ENCODE data around the gene CLEC4E. TPM values are rescaled to one million over a fixed set of nuclear protein-coding genes. Genes with fewer than 3 reads are reported as not detected.
"Not testable (repeated sequence)": the region's sequence is repeated elsewhere in the genome, so short reads cannot be mapped to it uniquely, and the experiment has no call there.

Gene CLEC4E
- total and polyA plus RNA-seq, 8 donors, result 1.2 to 5.1 (median 1.7) TPM; not detected in 3

- DNase-seq, result no peak
- no peak overlapping the region for H3K4me3 ChIP-seq
- H3K9me3 ChIP-seq, result no peaks in the 10 kb centered on the region
- intact Hi-C loops (cut with DNase I; ENCODE audit: low total_unique reads), result no loop called here
- TF ChIP-seq POLR2A (IDR thresholded peaks at IDR 0.05), result no peak
- TF ChIP-seq EP300 (IDR thresholded peaks at IDR 0.05), result no peak
- TF ChIP-seq CTCF (IDR thresholded peaks at IDR 0.05), result no peak
- no peak for TF ChIP-seq POLR2AphosphoS5 (IDR thresholded peaks at IDR 0.05)
- no peaks in the 10 kb centered on the region for H3K27me3 ChIP-seq
- H3K36me3 ChIP-seq, result no peaks in the 10 kb centered on the region
- H3K4me1 ChIP-seq, result no peaks in the 10 kb centered on the region
- H3K27ac ChIP-seq, result no peak overlapping the region
- 39 to 49% (median 44%) methylated on average over 4 of the region's 4 CpGs for WGBS, 5 donors
These were observed 41.1 kb downstream of the CLEC4E start for GRCh38 chr12:8499616-8500015.

- H3K27me3 ChIP-seq; H3K9me3 ChIP-seq; DNase-seq; H3K4me3 ChIP-seq; H3K36me3 ChIP-seq; H3K27ac ChIP-seq; intact Hi-C loops (cut with DNase I; ENCODE audit: low total_unique reads); H3K4me1 ChIP-seq: not testable (repeated sequence)
- WGBS, 5 donors, result 47 to 67% (median 53%) methylated on average over 1 to 7 of the region's 7 CpGs
These were observed 44.6 kb downstream of the CLEC4E start for GRCh38 chr12:8496074-8496473.

DNA sequence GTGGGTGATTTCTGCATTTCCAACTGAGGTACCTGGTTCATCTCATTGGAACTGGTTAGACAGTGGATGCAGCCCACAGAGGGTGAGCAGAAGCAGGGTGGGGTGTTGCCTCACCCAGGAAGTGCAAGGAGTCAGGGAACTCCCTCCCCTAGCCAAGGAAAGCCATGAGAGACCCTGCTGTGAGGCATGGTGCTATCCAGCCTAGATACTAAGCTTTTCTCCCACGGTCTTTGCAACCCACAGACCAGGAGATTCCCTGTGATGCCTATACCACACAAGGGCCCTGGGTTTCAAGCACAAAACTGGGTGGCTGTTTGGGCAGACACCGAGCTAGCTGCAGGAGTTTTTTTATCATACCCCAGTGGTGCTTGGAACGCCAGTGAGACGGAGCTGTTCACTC, 45.0 kb downstream of the CLEC4E start:
- H3K4me1 ChIP-seq; H3K27ac ChIP-seq; H3K27me3 ChIP-seq; intact Hi-C loops (cut with DNase I; ENCODE audit: low total_unique reads); DNase-seq; H3K9me3 ChIP-seq; H3K36me3 ChIP-seq; H3K4me3 ChIP-seq: not testable (repeated sequence)
- WGBS, 5 donors, result 68 to 89% (median 83%) methylated on average over 3 to 4 of the region's 4 CpGs

DNA sequence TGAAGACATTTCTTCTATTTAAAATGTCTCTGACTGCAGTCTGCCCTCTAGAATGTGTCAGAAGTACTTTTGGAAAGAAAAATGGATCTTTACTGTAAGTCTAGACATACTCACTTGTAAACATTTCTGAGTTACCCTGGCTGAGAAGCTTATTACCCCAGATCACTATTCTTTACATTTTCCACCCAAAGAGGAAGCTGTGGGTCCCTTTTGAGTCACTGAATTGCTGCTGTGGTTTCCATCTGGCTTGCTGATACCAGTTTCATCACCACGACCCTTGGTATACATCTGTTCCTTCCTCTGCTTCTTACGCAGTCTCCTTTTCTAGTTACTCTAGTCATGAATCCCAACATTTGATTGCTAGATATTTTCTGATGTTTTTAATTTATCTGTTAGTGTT, 47.6 kb downstream of the CLEC4E start:
- H3K9me3 ChIP-seq, result no peaks in the 10 kb centered on the region
- H3K27ac ChIP-seq, result peak overlapping the region in 1 of 5 donors; percentile 64
- intact Hi-C loops (cut with DNase I; ENCODE audit: low total_unique reads), result no loop called here
- no peaks in the 10 kb centered on the region for H3K27me3 ChIP-seq
- no peaks in the 10 kb centered on the region for H3K36me3 ChIP-seq
- WGBS, 5 donors, result 31 to 92% (median 37%) methylated on average over 1 to 2 of the region's 2 CpGs
- H3K4me1 ChIP-seq, result no peaks in the 10 kb centered on the region
- TF ChIP-seq POLR2AphosphoS5 (IDR thresholded peaks at IDR 0.05), result no peak
- no peak for TF ChIP-seq POLR2A (IDR thresholded peaks at IDR 0.05)
- TF ChIP-seq EP300 (IDR thresholded peaks at IDR 0.05), result no peak
- no peak for TF ChIP-seq CTCF (IDR thresholded peaks at IDR 0.05)
- peak in 1 of 2 donors; percentile 69 for DNase-seq
- no peak overlapping the region for H3K4me3 ChIP-seq

DNA sequence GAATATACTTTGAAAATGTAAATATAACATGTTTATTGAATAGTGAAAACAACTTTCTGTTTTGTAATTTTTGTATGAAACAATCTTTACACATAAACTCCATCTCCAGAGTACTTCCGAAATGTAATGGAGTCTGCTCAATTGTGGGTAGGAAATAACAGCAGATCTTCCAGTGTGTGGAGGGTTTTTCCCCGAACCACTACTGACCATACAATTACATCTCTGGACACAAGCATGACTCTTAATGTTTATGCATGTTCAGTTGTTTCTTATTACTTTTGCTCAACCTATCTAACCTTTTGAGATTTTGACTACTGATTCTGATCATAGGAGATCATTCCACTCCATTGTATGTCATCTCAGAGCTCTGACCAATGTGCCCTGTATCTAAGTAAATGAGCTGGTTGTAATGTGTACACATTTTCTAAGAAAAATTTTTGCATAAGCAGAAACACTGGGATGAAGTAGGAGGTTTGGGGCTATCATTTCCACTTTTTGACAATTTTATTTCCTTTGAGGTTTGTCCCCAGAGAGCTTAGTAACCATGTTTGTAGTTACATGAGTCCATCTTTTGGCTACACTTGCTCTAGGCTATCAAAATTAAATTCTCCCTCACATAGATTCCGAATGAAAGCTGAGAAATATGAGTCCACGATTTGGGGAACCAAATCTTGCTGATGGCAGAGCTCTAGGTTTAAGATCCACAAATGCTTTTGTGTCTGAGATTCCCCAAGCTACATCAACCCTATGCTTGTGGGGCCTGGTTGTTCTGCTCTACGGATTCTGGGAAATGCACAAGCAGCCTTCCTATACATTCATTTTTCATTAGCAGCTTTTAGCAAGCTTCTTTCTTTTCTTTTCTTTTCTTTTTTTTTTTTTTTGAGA, 48.8 kb downstream of the CLEC4E start:
- TF ChIP-seq POLR2AphosphoS5 (IDR thresholded peaks at IDR 0.05) (no peak), CTCF (IDR thresholded peaks at IDR 0.05) (no peak), EP300 (IDR thresholded peaks at IDR 0.05) (no peak), POLR2A (IDR thresholded peaks at IDR 0.05) (no peak)
- H3K9me3 ChIP-seq, result no peaks in the 10 kb centered on the region
- no peaks in the 10 kb centered on the region for H3K27me3 ChIP-seq
- DNase-seq, result no peak
- H3K27ac ChIP-seq, result peak overlapping the region in 1 of 5 donors; percentile 64
- H3K36me3 ChIP-seq, result no peaks in the 10 kb centered on the region
- H3K4me1 ChIP-seq, result no peaks in the 10 kb centered on the region
- WGBS, 5 donors, result 75 to 83% (median 81%) methylated on average over 5 of the region's 5 CpGs
- intact Hi-C loops (cut with DNase I; ENCODE audit: low total_unique reads), result no loop called here
- no peak overlapping the region for H3K4me3 ChIP-seq

Small RNAs within 50 kb of the gene (small RNA-seq; reads per million reads assigned to genes)
- 0 reads per million in 4 donors for gene RNU6-275P

Other genes starting within 250 kb of the CLEC4E start
- gene CLEC6A, start 84.9 kb downstream of the CLEC4E start, total RNA-seq, result not detected
- not detected for gene CLEC6A, start 84.9 kb downstream of the CLEC4E start, polyA plus RNA-seq
- gene CLEC4D, start 27.4 kb downstream of the CLEC4E start, total RNA-seq, result 1 to 10 TPM in 1 of 5 donors, not detected in 4; 1.8 TPM
- gene CLEC4D, start 27.4 kb downstream of the CLEC4E start, polyA plus RNA-seq, result under 1 TPM in 2 of 3 donors, not detected in 1; 0.19 to 0.20 TPM
- gene AICDA, start 72.0 kb upstream of the CLEC4E start, total RNA-seq, result under 1 TPM in 1 of 5 donors, not detected in 4; 0.37 TPM
- under 1 TPM in 1 of 3 donors, not detected in 2; 0.18 TPM for gene AICDA, start 72.0 kb upstream of the CLEC4E start, polyA plus RNA-seq
- gene MFAP5, start 121.9 kb upstream of the CLEC4E start, total RNA-seq, result 100 to 1,000 TPM in 2 of 5 donors, 10 to 100 TPM in 3; 11.6 to 282 (median 88.7) TPM
- gene MFAP5, start 121.9 kb upstream of the CLEC4E start, polyA plus RNA-seq, result 10 to 100 TPM; 10.6 to 20.6 (median 16.8) TPM
- gene RIMKLB, start 157.1 kb upstream of the CLEC4E start, total RNA-seq, result 10 to 100 TPM in 4 of 5 donors, 1 to 10 TPM in 1; 3.2 to 78.0 (median 25.5) TPM
- gene RIMKLB, start 157.1 kb upstream of the CLEC4E start, polyA plus RNA-seq, result 10 to 100 TPM; 18.2 to 40.0 (median 22.8) TPM

All from stomach (tissue), 9 donors.